Renal cortical epithelial cell (primary cell): ENCODE data around the gene STRIP1. TPM values are rescaled to one million over a fixed set of nuclear protein-coding genes. Genes with fewer than 3 reads are reported as not detected.
A peak's percentile ranks its signal among the peaks of the same experiment; 100 is the strongest.
"Not testable (repeated sequence)": the region's sequence is repeated elsewhere in the genome, so short reads cannot be mapped to it uniquely, and the experiment has no call there.

Experiments
- DNase-seq: peaks from one replicate; pipeline ENCODE4 v3.0.0-alpha.2; 2011; ENCODE audit warnings: low read depth
- total RNA-seq: library from RNA; depleted of rRNA; stranded (reverse); fragments of >200 nt; gene quantifications from 2 replicates; pipeline ENCODE4 v1.2.3, GENCODE V29; 2014

Gene STRIP1
- total RNA-seq, 1 donor from 2014 or later: 57.0 TPM

GRCh38 chr1:110007046-110007830 is 27.2 kb upstream of the STRIP1 start:
- DNase-seq: no peak

GRCh38 chr1:110008971-110009565 is 25.4 kb upstream of the STRIP1 start:
- no peak for DNase-seq

DNA sequence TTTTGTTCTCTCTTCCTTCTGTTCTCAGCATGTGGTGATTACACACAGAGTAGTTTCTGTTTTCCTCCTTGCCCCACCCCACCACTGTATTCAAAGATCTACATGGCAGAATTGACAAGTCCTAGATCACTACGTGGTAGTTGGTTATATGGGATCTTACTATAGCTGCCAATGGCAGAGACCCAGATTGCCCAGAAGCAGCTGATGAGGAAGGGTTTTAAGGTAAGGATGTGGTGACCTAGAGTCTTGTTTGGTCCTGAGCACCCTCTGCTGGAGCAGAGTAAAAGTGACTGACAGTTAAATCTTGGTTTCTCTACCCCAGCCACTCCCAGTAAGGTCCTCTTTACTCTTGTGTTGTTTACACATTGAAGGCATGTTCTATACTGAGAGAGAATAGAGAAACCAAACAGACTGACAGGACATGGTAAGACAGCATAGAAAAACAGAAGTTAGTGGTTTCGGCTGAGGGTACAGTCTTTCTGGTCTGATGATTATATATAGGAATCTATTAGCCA is 22.8 kb upstream of the STRIP1 start:
- peak; percentile 77 for DNase-seq

GRCh38 chr1:110012100-110012780 is 22.2 kb upstream of the STRIP1 start:
- no peak for DNase-seq

DNA sequence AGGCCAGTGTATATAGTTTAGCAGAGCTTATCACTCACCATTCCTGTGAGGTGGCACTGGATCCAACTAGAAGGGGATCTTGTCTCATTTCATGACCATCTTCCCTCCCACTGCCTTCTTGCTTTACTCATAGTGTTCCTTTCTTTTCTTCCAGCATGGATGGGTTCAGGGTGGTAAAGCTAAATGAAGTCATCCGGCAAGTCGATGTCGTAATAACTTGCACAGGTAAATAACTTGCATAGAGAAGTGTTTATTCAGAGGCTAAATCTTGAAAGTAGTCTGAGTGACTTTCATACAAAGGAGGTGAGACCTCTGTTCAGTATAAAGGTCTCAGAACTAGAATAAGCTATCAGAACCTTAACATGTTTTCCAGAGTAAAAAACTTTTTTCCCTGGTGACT is 16.6 kb upstream of the STRIP1 start:
- DNase-seq: no peak

DNA sequence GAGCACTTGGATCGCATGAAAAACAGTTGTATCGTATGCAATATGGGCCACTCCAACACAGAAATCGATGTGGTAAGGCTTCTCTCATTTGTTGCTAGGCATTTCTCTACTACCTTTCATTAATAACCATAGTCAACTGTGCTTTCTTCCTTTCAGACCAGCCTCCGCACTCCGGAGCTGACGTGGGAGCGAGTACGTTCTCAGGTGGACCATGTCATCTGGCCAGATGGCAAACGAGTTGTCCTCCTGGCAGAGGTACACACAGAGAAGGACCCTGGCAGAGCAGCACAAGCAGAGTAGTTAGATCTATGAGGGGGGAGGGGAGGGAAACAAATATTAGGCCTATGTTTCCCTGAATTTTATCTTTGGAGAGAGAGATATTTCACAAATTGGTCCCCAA is 16.0 kb upstream of the STRIP1 start:
- DNase-seq: no peak

DNA sequence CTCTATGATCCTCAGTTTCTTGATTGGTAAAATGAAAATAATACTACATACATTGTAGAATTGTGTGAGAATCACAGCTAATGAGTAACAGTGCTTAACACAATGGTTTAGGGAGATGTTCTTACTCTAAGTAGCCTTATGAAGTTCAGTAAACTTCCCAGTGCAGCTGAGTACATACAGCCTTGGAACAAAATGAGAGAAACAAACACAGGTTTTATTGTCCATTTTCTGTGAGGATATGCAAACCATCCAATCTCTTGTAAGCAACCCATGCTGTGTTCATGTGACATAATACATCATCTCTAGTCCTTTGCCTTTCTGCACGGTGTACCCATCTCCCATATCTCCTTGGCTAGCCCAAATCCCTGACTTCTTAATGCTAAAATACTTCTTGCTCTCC is 14.7 kb upstream of the STRIP1 start:
- no peak for DNase-seq

DNA sequence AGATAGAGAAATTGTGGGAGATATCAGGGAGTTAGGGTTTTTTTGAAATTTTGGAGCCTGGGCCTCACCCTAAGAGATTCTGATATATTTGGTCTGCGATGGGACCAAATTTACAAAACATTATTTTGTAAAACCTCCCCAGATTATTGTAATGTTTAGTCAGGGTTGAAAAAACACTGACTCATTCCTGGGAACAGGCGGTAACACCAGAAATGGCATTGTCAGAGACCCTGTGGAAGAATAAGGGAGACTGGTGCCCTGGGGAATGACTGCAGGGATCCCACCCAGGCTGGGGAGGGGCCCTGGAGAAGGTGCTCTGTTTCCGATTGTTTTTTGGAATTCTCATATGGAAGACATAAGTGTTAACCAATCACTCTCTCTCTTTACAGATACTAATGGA is 13.1 kb upstream of the STRIP1 start:
- DNase-seq: no peak

DNA sequence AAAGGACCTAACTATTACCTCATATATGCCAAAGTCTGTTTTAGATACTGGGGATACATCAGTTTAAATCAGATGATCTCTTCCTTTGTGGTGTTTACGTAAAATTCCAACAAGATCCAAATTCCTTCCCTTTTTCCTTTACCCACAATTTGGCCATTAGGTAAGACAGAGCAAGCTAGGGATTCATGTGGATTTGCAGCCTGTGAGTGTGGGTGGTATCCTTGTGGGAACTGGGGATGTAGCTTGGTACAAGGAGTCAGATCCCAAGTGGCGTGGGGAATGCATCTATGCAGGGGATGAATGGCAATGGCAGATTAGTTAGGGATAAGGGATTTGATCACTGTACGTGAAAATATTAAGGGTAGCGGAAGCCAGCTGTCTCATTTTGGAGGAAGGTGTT is 9.8 kb upstream of the STRIP1 start:
- no peak for DNase-seq

DNA sequence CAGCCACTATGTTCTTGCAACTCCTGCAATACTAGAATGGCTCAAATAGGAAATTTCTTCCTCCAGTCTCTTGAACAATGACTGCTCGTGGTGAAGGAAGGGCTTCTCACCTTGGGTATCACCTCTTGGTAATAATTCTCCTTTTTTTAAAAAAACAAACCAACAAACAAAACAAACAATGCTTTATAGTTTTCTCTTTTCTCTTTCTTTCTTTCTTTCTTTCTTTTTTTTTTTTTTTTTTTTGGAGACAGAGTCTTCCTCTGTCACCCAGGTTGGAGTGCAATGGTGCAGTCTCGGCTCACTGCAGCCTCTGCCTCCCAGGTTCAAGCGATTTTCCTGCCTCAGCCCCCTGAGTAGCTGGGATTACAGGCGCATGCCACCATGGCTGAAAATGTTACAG is 3.7 kb upstream of the STRIP1 start:
- not testable (repeated sequence) for DNase-seq

DNA sequence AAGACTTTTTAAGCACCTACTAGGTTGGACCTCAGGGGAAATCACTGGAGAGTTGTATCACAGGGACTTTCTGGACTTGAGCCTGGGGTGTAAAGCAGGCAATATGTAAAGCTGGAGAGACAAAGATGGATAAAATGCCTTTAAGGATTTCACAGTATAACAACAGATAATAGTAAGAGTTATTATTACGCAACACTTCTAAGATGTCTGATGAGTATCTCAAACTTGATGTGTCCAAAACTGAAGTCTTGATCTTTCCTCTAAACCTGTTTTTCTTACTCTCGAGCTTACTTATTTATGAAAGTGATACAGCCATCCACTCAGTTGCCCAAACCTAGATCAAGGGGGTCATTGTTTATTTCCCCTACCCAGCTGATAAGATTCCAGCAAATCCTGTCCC is 2.1 kb upstream of the STRIP1 start:
- DNase-seq: no peak

- no peak for DNase-seq
Measured at GRCh38 chr1:110033421-110033820, 1.0 kb upstream of the STRIP1 start.

DNA sequence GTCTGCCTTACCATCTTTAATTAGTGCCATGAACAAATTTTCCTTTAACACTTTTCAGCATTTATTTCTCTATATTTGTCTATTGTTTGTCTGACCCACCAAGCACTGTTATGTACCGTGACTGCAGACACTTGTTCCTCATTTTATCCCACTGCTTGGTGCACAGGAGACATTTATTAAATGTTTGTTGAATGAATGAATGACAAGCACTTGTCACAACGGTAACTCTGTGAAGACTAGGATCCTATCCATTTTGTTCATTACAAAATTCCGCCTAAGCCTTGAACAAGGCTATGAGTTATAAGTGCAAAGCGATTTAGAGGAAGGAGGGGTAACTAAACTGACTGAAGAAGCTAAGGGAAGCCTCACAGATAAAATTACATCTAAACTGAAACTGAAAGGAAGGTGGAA is 379 bp upstream of the STRIP1 start:
- no peak for DNase-seq

DNA sequence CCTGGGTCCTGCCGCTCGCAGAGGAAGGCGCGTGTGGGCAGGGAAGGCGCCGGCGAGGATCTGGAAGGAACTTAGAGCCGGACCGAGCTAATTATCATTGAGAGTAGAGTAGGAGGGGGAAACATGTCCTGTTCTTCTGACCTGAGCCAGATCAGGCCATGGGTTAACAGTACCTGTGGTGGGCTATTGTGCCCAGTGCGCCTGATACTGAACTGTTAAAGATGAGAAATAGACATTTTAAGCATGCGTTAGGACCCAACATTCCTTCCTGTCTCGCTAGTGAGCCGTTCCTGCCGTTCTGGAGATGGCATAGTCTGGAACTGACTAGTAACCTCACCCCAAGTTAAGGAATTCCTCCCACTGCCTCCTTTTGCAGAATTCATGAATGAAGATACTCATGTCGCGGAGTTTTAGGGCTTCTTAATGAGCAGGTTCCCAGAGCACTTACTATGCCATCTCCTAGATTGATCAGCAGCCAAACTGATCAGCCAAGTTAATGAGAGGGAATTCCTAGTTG is 870 bp downstream of the STRIP1 start:
- peak; percentile 26 for DNase-seq

DNA sequence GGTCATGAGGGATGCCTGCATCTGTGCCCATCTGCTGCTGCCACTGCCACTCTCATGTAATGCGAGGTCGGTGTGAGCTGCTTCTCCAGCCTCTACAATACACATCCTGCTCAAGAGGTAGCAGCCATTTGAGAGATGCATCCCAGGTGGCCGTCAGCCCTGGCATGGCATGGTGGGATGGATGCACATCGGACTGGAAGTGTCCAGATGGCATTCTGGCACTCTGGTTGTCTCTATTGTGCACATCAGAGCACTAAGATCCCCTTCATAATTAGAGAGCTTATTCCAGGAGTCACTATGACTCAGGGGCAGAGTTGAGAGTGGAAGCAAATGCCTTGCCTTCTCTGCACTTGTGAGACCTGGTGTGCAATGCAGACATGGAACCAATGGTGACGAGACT is 3.8 kb downstream of the STRIP1 start:
- no peak for DNase-seq

- no peak for DNase-seq
Measured at GRCh38 chr1:110039641-110040040, 5.2 kb downstream of the STRIP1 start.

- no peak for DNase-seq
Measured at GRCh38 chr1:110040548-110040947, 6.1 kb downstream of the STRIP1 start.

- DNase-seq: no peak
Measured at GRCh38 chr1:110043016-110043415, 8.6 kb downstream of the STRIP1 start.

DNA sequence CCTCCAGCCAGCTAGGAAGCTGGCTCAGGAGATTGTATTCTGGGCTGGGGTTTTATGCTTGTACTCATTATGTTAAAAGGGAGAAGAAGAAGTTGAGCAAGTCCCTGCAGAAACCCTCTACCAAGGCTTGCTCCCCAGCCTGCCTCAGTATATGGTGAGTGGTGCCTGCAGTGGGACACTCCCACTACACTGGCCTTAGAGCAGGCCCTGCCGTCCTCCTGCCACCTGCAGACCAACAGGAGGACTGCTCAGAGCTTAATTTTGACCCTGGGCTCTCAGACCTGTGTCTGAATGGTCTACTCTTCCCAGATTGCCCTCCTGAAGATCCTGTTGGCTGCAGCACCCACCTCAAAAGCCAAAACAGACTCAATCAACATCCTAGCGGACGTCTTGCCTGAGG is 13.0 kb downstream of the STRIP1 start:
- no peak for DNase-seq

- no peak for DNase-seq
Measured at GRCh38 chr1:110048240-110048639, 13.8 kb downstream of the STRIP1 start.

- DNase-seq: no peak
Measured at GRCh38 chr1:110048923-110049601, 14.6 kb downstream of the STRIP1 start.
